ENCODE data around the gene MAGI2. TPM values are rescaled to one million over a fixed set of nuclear protein-coding genes. Genes with fewer than 3 reads are reported as not detected.

Gene MAGI2
- total RNA-seq, 1 experiment from 2014 or later: 14.3 TPM

- H3K14ac ChIP-seq (ENCODE audit: insufficient read depth, low read length): no peak overlapping the region
- no peak overlapping the region for H2AFZ ChIP-seq (ENCODE audit: low read length)
- no peak overlapping the region for H2BK15ac ChIP-seq (ENCODE audit: low read depth, low read length)
- H3K9me3 ChIP-seq (ENCODE audit: control insufficient read depth, low read depth, low read length): no peaks in the 10 kb centered on the region
- TF ChIP-seq CTCF (conservative IDR thresholded peaks at IDR 0.05): no peak
- no peak overlapping the region for H3K4ac ChIP-seq (ENCODE audit: low read depth, low read length)
- H4K20me1 ChIP-seq (ENCODE audit: control insufficient read depth, insufficient read depth, insufficient read length): no peaks in the 10 kb centered on the region
- H2BK12ac ChIP-seq (ENCODE audit: insufficient read length, low read depth, low read length): no peak overlapping the region
- H4K5ac ChIP-seq (ENCODE audit: insufficient read length, low read depth, low read length): no peak overlapping the region
- H3K27ac ChIP-seq (ENCODE audit: insufficient read length, low read depth, low read length): no peak overlapping the region
- H4K8ac ChIP-seq (replicated peaks; ENCODE audit: insufficient read length, low read depth, low read length): no peak overlapping the region
- H3K18ac ChIP-seq (ENCODE audit: insufficient read length, low read depth, low read length): no peak overlapping the region
- no peak overlapping the region for H2BK5ac ChIP-seq (ENCODE audit: insufficient read length, low read length)
- no CpG with 5 or more reads among the region's 4 CpGs for WGBS (ENCODE audit: extremely low coverage, insufficient read length, low lambda C conversion rate)
- H3T11ph ChIP-seq (ENCODE audit: low read length): no peak overlapping the region
- Mint-ChIP-seq H3K27me3 (ENCODE audit: low read depth) (no peaks in the 10 kb centered on the region), H3K36me3 (ENCODE audit: insufficient read depth in 1 of 3, low read depth in 3 of 3) (peaks cover 0 to 2% (median 0%) of the 10 kb centered on the region in 3 experiments; a peak in 1 of 7 replicates), H3K4me1 (no peaks in the 10 kb centered on the region), H3K9me3 (no peaks in the 10 kb centered on the region), H3K4me3 (no peak overlapping the region), H3K27ac (no peak overlapping the region)
- no peak overlapping the region for H3K56ac ChIP-seq (ENCODE audit: insufficient read length, low read depth, low read length)
- no peak overlapping the region for H3K4me2 ChIP-seq (ENCODE audit: insufficient read depth, insufficient read length, low read length)
- H3K27me3 ChIP-seq (ENCODE audit: insufficient read depth, low read length): no peaks in the 10 kb centered on the region
- H2BK20ac ChIP-seq (ENCODE audit: low read depth, low read length, poor library complexity, severe bottlenecking): no peak overlapping the region
- H3K4me1 ChIP-seq (ENCODE audit: insufficient read depth, low read length): no peaks in the 10 kb centered on the region
- no peak overlapping the region for H3K9ac ChIP-seq (ENCODE audit: extremely low read depth, insufficient read length, low read length)
- H3K23me2 ChIP-seq (ENCODE audit: insufficient read length, low read depth, low read length, poor library complexity, severe bottlenecking): no peaks in the 10 kb centered on the region
- H2AK5ac ChIP-seq (ENCODE audit: insufficient read length, low read length): no peak overlapping the region
- no peaks in the 10 kb centered on the region for H3K79me2 ChIP-seq (ENCODE audit: insufficient read depth, low read length)
- no peak overlapping the region for H4K91ac ChIP-seq (ENCODE audit: insufficient read length, low read depth, low read length)
- H3K79me1 ChIP-seq (ENCODE audit: insufficient read depth, low read depth, low read length, poor library complexity, severe bottlenecking): no peaks in the 10 kb centered on the region
- DNase-seq: no peak
- no peak overlapping the region for H2BK120ac ChIP-seq (ENCODE audit: low read depth, low read length, poor library complexity, severe bottlenecking)
- no peak overlapping the region for H3K23ac ChIP-seq (ENCODE audit: insufficient read length, low read depth, low read length)
Measured at GRCh38 chr7:78185149-78185745, 1268.2 kb downstream of the MAGI2 start.
